HG03039 (cell line): ENCODE results near the gene MAPKBP1.

Experiments used
- ATAC-seq: cut with Tn5 transposase; IDR thresholded peaks from one replicate; pipeline ENCODE4 v1.9.1; 2021; ENCODE audit warnings: mild to moderate bottlenecking, moderate library complexity; ENCODE audit not compliant: unreplicated experiment

The MAPKBP1 gene

DNA sequence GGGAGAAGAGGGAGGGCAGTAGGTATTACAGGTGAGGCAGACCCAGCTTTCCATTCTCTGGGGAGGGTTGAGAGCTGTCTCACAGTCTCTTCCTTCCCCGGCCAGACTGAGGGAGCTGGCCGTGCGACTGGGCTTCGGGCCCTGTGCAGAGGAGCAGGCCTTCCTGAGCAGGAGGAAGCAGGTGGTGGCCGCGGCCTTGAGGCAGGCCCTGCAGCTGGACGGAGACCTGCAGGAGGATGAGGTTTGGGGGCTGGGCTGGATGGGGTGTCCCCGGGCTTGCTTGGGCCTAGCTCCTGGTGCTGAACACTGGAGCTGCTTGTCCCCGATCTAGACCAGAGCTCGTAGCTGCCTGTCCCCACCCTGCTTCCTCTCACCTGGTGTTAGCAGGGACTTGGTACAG, 69.3 kb downstream of the MAPKBP1 start:
- no peak for ATAC-seq

DNA sequence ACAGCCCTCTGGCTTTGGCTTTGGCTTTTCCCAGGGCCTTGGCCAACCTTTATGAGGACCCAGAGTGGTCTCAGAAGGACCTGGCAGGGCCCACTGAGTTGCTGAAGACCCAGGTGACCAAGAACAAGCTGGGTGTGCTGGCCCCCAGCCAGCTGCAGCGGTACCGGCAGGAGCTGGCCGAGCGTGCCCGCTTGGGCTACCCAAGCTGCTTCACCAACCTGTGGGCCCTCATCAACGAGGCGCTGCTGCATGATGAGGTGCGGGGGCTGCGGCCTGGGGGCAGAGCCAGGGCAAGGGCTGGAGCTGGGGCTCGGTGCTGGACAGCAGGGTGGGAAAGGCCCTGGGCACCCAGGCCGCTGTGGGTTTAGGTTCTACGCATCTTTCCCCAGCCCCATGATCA, 70.5 kb downstream of the MAPKBP1 start:
- no peak for ATAC-seq

DNA sequence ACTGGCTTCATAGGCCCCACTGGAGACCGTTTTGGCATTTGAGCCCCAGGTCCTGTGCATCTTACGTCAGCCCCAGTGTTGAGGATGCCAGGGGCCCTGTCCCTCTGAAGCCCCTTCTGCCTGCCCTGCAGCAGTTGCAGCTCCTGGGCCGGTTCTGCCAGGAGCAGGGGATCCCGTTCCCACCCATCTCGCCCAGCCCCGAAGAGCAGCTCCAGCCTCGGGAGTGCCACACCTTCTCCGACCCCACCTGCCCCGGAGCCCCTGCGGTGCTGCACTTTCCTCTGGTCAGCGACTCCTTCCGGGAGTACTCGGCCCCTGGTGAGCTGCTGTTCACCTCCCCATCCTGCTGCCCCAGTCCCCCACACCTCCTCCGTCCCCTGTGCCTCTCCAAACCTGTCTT, 72.9 kb downstream of the MAPKBP1 start:
- ATAC-seq, result no peak

DNA sequence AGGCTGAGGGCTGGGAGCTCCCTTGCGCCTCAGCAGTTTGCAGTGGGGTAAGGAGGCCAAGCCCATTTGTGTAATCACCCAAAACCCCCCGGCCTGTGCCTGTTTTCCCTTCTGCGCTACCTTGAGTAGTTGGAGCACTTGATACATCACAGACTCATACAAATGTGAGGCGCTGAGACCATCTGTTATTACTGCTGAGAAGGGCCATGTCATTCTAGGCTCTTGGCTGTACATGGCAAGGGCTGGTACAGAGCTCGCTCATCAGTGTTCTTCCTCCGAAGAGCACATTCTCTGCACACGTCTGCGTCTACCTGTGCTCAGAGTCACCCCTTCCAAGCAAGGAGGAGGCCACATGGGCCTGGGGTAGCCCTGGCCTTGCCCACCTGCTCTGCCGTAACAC, 73.7 kb downstream of the MAPKBP1 start:
- ATAC-seq, result no peak

DNA sequence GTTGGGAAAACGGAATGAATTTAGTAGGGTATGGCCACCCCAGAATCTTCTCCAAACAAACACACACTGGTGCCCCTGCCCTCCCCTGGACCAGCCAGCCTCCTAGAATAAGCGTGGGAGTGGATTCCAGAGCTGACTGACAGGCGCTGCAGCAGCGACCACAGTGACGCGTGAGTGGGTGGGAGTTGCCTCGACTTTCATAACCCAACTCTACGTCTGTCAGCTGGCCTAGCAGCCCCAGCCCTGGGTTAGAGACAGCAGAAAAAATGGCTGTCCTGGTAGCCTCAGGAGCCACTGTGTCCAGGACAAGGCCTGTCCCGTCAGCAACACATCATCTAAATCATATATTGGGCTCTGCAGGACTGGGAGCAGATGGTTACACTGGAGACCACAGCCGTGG, 74.3 kb downstream of the MAPKBP1 start:
- ATAC-seq, result no peak

DNA sequence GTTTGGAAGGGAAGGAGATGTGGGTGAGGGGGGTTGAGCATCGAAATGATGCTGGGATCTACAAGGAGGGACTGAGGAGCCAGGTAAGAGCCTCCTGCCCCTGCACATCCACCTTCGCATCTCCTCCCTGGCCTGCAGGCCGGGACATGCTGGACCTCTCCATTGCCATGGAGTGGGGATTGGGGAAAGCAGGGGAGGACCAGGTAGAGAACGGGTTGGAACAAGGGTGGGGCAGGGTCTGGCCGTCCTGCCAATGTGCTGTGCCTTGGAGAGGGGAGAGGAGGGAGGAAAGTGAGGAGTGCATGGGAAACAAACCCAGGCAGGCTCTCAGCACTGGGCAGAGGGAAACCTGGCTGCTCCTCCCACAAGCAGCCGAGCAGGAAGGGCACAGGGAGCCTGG, 74.9 kb downstream of the MAPKBP1 start:
- no peak for ATAC-seq

DNA sequence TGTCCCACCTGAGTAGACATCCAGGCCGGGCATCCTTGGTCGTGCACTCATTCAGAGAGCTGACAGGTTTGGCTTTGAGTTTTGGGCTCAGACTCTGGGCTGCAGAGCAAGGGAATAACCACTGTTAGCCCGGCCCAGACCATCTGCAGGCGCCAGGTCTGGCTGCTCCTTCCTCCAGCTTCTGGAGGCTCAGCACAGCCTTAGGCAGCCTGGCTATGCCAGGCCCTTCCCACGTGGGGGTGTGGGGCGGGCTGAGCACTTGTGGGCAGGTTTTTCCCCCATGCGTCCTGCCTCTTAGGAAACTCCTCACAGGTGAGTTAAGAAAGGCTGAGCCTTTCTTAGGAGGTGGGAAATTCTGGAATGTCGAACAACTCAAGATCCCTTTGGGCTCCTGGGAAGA, 75.6 kb downstream of the MAPKBP1 start:
- ATAC-seq, result no peak

DNA sequence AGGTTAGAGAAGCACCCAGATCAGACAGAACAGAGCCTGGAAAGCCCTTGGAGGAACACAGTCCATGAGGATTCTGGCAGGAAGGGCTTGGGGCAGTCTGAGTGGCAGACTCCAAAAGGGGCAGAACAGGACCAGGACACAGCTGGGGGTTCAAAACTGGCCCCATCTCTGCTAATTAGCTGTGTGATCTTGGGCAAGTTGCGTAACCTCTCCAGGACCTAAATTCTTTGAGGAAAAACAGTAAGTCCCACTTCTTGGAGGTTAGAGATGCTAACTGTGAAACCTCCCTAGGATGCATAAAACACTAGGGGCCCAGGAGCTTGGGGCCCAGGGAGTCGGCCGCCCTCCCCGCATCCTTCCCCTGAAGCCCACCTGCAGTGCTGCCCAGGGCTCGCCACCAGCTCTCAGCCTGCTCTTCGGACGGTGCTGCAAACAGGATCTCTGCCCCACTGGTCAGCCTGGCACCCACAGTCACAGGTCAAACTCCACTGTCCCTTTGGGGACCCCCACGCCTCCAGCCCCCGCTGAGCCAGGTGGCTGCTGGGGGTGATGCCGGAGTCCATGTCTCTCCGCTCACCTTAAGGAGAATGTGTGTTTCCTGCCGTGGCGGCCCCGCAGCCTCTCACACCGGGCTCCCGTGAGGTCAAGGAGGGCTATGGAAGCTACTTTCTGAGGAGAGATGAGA, 76.3 kb downstream of the MAPKBP1 start:
- no peak for ATAC-seq

DNA sequence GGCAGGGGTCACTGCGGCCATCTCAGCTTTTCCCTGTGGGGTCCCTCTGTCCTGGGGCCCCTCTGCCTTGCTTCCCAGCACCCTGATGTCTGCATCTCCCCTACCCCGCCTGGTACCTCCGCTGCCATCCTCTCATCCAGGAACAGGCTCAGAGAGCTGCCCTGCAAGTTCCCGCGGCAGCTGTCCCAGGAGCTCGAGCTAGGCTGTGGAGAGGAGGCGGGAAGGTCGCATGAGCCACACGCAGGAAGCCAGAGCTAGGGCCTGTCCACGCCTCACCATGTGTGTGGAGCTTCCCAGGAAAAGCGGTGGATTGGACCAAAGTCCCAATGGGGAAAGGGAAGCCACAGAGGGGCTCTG, 76.9 kb downstream of the MAPKBP1 start:
- no peak for ATAC-seq

DNA sequence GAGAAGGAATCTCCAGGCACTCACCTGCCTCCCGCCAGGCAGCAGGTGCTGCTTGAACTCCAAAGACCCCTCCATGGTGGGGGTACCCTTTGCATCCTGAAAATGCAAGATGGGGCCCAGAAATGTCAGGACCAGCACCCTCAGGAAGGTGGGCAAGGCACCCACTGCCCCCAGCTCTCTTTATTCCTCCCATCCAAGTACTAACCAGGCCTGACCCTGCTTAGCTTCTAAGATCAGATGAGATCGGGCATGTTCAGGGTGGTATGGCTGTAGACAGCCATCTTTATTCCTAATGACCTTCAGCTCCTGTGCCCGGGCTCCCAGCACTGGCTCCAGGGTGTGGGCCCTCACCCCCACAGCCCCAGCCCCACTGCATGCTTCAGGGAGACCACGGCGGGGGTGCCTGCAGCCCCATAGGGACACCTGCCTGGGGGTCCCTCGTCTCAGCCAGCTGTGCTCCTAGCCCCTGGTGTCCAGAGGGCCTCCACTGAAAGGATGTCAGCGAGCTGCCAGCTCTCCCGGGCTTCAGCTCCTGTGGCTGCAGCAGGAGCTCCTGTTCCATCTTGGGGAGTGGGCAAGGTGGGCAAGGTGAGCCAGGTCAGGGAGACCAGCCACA, 77.6 kb downstream of the MAPKBP1 start:
- ATAC-seq, result no peak

DNA sequence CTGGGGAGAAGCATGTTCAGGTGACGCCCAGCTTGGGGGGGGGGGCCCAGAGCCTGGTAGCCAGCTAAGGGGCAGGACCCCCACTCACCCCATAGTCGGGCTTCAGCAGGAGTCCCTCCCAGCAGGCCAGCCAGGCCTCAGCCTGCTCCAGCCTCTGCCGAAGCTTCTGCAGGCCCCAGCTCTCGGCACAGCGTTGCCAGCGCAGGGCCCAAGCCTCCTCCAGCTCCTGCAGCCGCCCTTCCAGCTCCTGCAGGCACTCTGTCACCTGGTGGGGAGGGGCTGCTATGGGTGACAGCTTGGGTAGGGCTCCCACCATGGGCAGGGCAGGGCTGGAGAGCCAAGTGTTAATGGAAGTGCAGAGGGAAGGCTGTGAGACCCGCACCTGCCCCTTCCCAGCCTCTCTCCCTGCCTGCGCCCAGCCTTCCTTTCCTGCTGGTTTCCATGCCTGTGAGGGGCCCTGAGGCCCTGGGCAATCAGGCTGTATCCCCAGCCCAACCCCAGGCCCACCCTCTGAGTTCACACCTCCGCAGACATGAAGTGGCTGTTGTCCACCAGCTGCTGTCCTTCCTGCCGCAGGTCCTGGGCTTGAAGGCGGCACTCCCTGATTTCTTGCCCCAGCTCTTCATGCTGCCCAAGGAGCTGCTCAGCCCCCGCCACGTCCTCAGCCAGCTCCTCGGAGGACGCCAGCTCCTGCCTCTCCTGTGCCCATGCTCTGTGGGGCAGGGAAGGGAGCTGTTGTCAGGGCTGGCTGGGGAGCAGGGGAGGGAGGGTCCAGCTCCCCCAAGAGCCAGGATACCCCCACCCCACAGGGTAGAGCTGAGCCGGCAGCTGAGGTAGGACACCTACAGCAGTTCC, 78.7 kb downstream of the MAPKBP1 start:
- ATAC-seq, result no peak

DNA sequence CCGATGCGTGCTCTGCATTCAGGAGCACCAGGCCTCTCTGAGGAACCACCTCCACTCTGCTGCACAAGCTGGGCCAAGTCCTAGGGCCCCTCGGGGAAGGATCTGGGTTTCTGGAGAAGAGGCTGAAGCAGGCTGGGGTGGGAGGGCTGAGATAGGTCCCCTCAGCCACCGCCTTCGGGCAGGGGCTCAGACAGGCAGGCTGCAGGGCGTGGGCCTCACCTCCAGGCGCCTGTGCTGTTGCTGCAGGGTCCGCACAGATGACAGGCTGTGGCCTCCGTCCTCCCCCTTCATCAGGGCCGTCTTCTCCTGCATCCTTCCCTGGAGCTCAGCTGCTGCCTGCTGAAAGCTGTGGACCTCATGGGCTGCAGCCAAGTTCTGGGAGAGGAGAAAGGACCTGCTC, 79.5 kb downstream of the MAPKBP1 start:
- no peak for ATAC-seq

DNA sequence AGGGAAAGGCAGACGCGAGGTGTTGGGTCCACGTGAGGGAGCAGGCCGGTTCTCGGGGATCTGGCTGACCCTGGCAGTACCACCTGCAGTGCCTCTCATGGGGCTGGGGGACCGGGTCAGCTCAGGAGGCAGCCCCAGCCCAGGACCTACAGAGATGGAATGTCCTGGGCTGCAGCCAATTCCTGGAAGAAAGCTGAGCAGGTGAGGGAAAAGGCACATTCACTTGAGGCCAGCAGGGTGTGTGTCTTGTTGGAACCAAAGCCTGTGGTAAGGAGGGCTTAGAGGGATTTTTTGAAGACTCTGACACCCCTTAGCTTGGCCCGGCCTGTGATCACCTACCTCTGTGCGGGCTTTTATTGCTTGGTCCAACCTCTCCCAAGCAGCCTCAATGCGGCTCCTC, 80.2 kb downstream of the MAPKBP1 start:
- ATAC-seq, result no peak

DNA sequence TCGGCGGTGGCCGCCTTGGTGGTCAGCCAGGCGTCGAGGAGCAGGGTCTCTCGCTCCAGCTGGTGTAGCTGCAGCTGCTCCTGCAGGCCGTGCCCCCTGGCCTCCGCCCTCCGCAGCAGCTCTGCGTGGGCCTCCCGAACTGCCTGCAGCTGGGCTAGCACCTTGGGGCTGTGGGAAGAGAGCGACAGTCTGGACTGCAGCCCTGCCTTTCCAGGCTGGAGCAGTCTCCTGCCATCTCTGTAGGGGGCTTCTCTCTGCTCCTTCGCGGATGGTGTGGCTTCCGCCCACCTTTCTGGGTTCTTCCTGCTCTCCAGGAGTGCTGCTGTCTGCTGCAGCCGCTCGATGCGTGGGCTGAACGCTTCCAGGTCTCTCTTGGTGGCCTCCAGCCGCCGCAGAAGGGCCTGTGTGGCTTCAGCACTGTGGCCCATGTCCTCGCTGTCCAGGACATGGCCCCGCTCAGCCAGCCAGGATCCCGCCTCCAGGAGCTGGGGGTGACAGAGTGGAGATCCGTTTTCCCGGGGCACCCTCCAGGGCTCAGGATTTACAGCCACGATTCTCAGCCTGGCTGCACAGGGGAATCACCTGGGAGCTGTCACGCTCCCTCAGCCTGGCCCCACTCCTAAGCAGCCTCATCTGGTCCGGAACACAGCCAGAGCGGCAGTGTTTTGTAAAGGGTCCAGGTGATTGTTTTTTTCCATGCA, 81.1 kb downstream of the MAPKBP1 start:
- no peak for ATAC-seq

DNA sequence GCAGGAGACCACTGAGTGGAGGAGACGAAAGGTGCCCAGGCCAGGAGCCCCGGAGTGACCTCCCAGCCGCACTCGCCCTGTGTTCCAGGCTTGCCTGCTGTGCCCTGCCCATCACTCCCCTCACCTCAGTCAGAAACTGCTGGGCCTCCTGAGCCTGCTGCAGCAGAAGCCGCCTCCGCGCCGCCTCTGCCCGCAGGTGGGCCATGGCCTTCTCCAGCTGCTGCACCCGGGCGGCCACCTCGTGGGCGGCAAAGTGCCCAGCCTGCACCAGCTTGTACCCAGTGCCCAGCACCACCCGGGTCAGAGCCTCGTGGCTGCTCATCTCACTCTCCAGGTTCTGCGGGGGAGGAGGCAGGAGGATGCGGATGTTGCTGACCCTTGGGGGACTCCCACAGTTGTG, 82.0 kb downstream of the MAPKBP1 start:
- ATAC-seq, result no peak

DNA sequence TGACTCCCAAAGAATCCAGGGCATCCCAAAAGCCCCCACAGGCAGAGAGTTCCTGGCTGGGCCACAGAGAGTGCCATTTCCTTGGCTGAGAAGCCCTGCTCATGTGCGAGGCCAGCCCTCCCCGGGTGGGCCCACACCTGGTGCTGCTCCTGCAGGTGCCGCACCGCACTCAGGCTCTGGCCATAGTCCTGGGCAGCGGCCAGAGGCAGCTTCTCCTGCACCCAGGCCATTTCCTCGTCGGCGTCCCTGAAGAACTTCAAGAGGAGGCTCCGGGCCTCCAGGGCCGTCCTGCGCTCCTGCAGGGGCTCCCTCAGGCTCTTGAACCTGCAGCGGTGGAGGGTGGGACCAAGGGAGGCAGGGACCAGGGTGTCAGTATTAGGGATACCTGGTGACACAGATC, 82.4 kb downstream of the MAPKBP1 start:
- ATAC-seq, result no peak

DNA sequence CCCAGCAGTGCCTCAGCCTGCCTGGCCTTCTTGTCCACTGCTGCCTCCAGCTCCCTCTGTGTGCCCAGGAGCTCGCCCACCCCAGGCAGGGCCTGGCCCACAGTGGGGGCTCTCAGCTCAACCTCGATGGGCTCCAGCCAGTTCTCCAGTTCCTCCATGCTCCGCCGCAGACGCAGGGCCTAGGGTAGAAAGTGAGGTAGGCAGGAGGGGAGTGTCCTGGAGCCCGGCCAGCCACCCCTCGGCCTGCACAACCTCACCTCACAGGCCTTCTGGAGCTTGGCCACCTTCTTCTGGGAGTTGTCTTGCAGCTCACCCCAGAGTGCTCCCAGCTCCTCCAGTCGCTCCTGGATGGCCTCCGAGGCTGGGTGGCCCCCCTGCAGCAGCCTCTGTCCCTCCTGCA, 83.0 kb downstream of the MAPKBP1 start:
- no peak for ATAC-seq

DNA sequence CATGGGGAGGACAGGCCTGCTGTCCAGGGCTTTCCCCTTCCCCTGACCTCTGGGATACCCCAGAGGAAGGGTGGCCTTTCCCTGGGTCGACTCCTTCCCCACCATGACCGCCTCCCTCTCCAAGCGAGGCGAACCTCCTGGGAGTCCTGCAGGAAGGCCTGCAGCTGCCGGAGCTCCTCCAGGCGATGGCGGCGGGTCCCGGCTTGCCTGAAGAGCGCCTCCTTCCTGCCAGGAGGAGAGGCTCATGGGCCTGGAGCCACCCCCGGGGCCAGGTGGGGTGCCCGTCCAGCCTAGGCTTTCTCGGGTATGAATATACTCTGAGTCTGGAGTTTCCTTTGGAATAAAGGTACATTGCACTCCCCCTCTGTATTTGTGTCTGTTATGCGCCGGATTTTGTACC, 84.5 kb downstream of the MAPKBP1 start:
- ATAC-seq, result no peak

DNA sequence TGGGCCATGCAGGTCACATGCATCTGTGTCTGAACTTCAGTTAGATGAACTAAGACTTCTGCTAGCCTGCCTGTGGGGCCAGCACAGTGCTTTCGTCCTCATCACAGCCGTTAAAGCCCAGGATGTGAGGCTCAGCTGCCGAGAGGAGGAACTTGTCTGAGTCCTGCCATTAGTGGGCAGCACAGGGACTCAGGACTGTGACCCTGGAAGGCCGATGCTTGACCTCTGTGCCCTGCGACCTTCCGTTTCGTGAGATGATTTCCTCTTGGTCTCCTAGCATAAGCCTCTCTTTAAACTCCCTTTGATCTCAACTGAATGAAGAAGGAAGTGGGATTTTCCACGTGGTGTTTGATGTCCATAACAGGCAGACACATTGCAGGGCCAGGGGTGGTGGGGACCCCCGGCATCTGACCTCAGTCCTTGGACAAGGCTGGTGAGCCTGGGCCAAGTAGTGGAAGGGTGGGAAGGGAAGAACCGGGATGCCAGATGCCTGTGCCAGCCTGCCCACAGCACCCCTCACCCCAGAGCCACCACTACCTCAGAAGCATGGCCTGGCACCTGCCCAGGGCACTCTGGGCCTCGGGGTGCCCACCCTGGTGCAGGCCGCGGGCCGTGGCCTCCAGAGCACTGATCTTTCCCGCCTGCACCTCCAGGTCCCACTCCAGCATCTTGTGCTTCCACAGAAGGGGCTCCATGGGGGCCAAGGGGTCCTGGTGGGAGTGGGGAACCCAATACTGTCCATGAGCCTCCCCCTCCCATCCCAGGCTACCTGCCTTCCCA, 86.0 kb downstream of the MAPKBP1 start:
- no peak for ATAC-seq

DNA sequence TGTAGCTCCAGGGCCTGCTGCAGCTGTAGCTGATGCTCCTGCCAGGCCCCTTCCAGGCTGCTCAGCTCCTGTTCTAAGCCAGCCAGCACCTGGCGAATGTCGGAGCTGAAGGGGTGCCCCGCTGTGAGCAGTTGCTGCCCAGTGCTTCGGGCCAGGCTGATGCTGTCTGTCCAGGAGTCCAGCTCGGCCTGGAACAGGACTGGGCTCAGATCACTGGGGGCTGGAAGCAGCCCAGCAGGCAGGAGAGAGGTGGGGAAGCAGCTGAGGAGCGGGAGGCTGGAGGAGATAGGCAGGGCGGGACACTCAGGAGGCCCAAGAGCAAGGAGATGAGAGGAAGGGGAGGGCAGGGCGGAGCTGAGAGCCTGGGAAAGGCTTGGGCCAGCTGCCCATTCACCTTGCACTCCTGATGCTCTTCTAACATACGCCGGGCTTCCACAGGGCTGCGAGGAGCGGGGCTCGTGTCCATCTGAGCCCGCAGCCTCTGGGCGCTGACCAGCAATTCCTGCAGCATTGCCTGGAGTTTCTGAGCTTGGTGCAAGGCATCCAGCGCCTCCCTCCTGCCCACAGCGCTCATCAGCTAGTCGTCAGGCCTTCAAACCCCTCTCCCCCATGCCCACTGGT, 87.6 kb downstream of the MAPKBP1 start:
- ATAC-seq, result no peak
